HG03280 (cell line): Measurements from ENCODE around the gene SLC22A23.

Source experiments
- ATAC-seq: cut with Tn5 transposase; IDR thresholded peaks from one replicate; pipeline ENCODE4 v1.9.1; 2021; ENCODE audit warnings: mild to moderate bottlenecking, moderate library complexity; ENCODE audit not compliant: unreplicated experiment

Gene SLC22A23

GRCh38 chr6:3322366-3322890 is 134.4 kb downstream of the SLC22A23 start:
- no peak for ATAC-seq

- ATAC-seq, result no peak
These were observed 135.0 kb downstream of the SLC22A23 start for GRCh38 chr6:3321875-3322274.

- ATAC-seq, result no peak
These were observed 135.8 kb downstream of the SLC22A23 start for GRCh38 chr6:3321042-3321441.

GRCh38 chr6:3320238-3320811 is 136.5 kb downstream of the SLC22A23 start:
- no peak for ATAC-seq

GRCh38 chr6:3319610-3320200 is 137.1 kb downstream of the SLC22A23 start:
- ATAC-seq, result no peak

GRCh38 chr6:3318821-3319540 is 137.9 kb downstream of the SLC22A23 start:
- no peak for ATAC-seq

- no peak for ATAC-seq
These were observed 138.6 kb downstream of the SLC22A23 start for GRCh38 chr6:3318226-3318625.

- ATAC-seq, result no peak
These were observed 139.1 kb downstream of the SLC22A23 start for GRCh38 chr6:3317741-3318211.

- ATAC-seq, result no peak
These were observed 140.0 kb downstream of the SLC22A23 start for GRCh38 chr6:3316818-3317217.

- ATAC-seq, result no peak
These were observed 140.5 kb downstream of the SLC22A23 start for GRCh38 chr6:3316331-3316730.

- no peak for ATAC-seq
These were observed 141.0 kb downstream of the SLC22A23 start for GRCh38 chr6:3315841-3316240.

GRCh38 chr6:3314621-3315467 is 142.0 kb downstream of the SLC22A23 start:
- ATAC-seq, result no peak

- no peak for ATAC-seq
These were observed 142.7 kb downstream of the SLC22A23 start for GRCh38 chr6:3314176-3314575.

GRCh38 chr6:3312604-3313231 is 144.1 kb downstream of the SLC22A23 start:
- ATAC-seq, result no peak

GRCh38 chr6:3311826-3312225 is 145.0 kb downstream of the SLC22A23 start:
- ATAC-seq, result no peak

GRCh38 chr6:3310703-3311102 is 146.1 kb downstream of the SLC22A23 start:
- ATAC-seq, result no peak

GRCh38 chr6:3310051-3310448 is 146.8 kb downstream of the SLC22A23 start:
- no peak for ATAC-seq

GRCh38 chr6:3309391-3310050 is 147.3 kb downstream of the SLC22A23 start:
- no peak for ATAC-seq

- ATAC-seq, result no peak
These were observed 148.7 kb downstream of the SLC22A23 start for GRCh38 chr6:3308106-3308505.

- ATAC-seq, result no peak
These were observed 149.4 kb downstream of the SLC22A23 start for GRCh38 chr6:3307436-3307835.
